Smooth muscle cell (in vitro differentiated cells): ENCODE results near the gene FAF1. TPM values are rescaled to one million over a fixed set of nuclear protein-coding genes. Genes with fewer than 3 reads are reported as not detected.

Experiments used
- DNase-seq: peaks from one replicate; lab custom pipeline; 2025; ENCODE audit not compliant: unreplicated experiment; lab: John Stamatoyannopoulos, UW
- H2AFZ ChIP-seq: fragments of 200-600 bp; sonication (generic); 2 replicates; pipeline ENCODE4 v1.6.0; 2016; ENCODE audit warnings: antibody characterized with exemption, low read depth, mild to moderate bottlenecking
- H3F3A ChIP-seq: fragments of 200-600 bp; sonication (generic); 2 replicates; pipeline ENCODE4 v1.6.0; 2017; ENCODE audit warnings: antibody characterized with exemption, low read depth
- H3K27ac ChIP-seq: fragments of 200-600 bp; sonication (generic); 2 replicates; pipeline ENCODE4 v1.5.1; 2016; ENCODE audit warnings: low read depth, mild to moderate bottlenecking
- H3K27me3 ChIP-seq: fragments of 200-600 bp; sonication (generic); 2 replicates; pipeline ENCODE4 v1.6.1; 2016; ENCODE audit warnings: low read depth, mild to moderate bottlenecking
- H3K36me3 ChIP-seq: fragments of 200-600 bp; sonication (generic); 2 replicates; pipeline ENCODE4 v1.5.1; 2016; ENCODE audit warnings: low read depth
- H3K4me1 ChIP-seq: fragments of 200-600 bp; sonication (generic); 2 replicates; pipeline ENCODE4 v1.5.1; 2016; ENCODE audit warnings: low read depth
- H3K4me2 ChIP-seq: fragments of 200-600 bp; sonication (generic); 2 replicates; pipeline ENCODE4 v1.6.0; 2016; ENCODE audit warnings: mild to moderate bottlenecking
- H3K4me3 ChIP-seq: fragments of 200-600 bp; sonication (generic); 2 replicates; pipeline ENCODE4 v1.5.1; 2016; ENCODE audit warnings: mild to moderate bottlenecking
- H3K79me2 ChIP-seq: fragments of 200-600 bp; sonication (generic); 2 replicates; pipeline ENCODE4 v1.6.0; 2016; ENCODE audit warnings: low read depth, mild to moderate bottlenecking
- H3K9ac ChIP-seq: fragments of 200-600 bp; sonication (generic); 2 replicates; pipeline ENCODE4 v1.6.0; 2016; ENCODE audit warnings: low read depth
- H3K9me3 ChIP-seq: fragments of 200-600 bp; sonication (generic); replicated peaks from 2 replicates; pipeline ENCODE4 v1.5.1; 2016; ENCODE audit warnings: low read depth
- H4K20me1 ChIP-seq: fragments of 200-600 bp; sonication (generic); 2 replicates; pipeline ENCODE4 v1.6.0; 2016; ENCODE audit warnings: low read depth
- WGBS: methylation state at CpG from one replicate; pipeline ENCODE4 v1.1.7; 2016; ENCODE audit warnings: low lambda C conversion rate; 5-methylcytosine and 5-hydroxymethylcytosine counted together
- polyA plus RNA-seq: library from polyadenylated mRNA; unstranded; fragments of >200 nt; fragmentation: Nextera tagmentation; extraction: Ambion mirVana; gene quantifications from 2 replicates; pipeline ENCODE4 v1.2.1, GENCODE V29; 2016
- total RNA-seq: library from RNA; depleted of rRNA; stranded (reverse); fragments of >200 nt; gene quantifications from 2 replicates; pipeline ENCODE4 v1.2.3, GENCODE V29; 2014
- TF ChIP-seq, protein P1 (sequence below): fragments of 200-600 bp; sonication (generic); IDR thresholded peaks from 2 replicates; pipeline ENCODE4 v1.5.1; 2017; ENCODE audit warnings: borderline replicate concordance, mild to moderate bottlenecking, antibody characterized with exemption; ENCODE audit not compliant: insufficient read depth, poor library complexity, severe bottlenecking

FAF1 gene
- total and polyA plus RNA-seq, 2 experiments from 2014 or later = 51.5 to 51.6 TPM

DNA sequence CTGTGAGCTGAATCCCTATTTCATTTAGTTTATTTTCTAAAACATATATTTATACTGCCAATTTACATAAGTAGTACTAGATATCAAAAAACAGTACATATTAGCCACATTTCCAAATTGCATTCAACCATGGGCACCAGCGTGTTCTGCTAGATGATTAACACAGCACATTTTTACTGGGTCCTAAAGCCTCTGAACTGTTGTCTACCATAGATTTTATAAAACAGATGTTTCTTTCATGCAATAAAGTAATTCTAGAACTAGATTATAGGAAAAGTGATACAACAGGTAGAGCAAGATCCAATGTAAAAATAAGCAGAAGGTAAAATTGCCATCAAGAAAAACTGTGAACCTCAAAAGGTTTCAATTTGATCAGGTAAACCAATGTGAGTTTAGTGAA is 108.6 kb downstream of the FAF1 start:
- WGBS = 98% methylated on average over 1 of the region's 1 CpG
- Histone ChIP-seq H3K9ac (no peak overlapping the region), H3K36me3 (no peaks in the 10 kb centered on the region), H3K79me2 (no peaks in the 10 kb centered on the region), H3K4me2 (no peak overlapping the region), H3K4me1 (no peaks in the 10 kb centered on the region), H4K20me1 (peaks cover 16% of the 10 kb centered on the region), H3K9me3 (no peaks in the 10 kb centered on the region), H2AFZ (no peak overlapping the region), H3K27ac (no peak overlapping the region), H3K4me3 (no peak overlapping the region), H3K27me3 (no peaks in the 10 kb centered on the region), H3F3A (no peaks in the 10 kb centered on the region)
- no peak for DNase-seq
- TF ChIP-seq, protein P1, sequence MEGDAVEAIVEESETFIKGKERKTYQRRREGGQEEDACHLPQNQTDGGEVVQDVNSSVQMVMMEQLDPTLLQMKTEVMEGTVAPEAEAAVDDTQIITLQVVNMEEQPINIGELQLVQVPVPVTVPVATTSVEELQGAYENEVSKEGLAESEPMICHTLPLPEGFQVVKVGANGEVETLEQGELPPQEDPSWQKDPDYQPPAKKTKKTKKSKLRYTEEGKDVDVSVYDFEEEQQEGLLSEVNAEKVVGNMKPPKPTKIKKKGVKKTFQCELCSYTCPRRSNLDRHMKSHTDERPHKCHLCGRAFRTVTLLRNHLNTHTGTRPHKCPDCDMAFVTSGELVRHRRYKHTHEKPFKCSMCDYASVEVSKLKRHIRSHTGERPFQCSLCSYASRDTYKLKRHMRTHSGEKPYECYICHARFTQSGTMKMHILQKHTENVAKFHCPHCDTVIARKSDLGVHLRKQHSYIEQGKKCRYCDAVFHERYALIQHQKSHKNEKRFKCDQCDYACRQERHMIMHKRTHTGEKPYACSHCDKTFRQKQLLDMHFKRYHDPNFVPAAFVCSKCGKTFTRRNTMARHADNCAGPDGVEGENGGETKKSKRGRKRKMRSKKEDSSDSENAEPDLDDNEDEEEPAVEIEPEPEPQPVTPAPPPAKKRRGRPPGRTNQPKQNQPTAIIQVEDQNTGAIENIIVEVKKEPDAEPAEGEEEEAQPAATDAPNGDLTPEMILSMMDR = no peak

DNA sequence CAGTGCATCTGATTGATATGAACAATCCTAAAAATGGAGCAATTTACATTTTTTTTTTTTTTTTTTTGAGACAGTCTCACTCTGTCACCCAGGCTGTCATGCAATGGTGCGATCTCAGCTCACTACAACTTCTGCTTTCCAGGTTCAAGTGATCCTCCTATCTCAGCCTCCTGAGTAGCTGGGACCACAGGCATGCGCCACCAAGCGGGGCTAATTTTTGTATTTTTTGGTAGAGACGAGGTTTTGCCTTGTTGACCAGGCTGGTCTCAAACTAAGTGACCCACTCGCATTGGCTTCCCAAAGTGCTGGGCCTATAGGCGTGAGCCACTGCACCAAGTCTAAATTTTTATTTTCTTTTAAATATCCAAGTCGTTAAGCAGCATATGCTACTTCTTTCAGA is 109.0 kb downstream of the FAF1 start:
- Histone ChIP-seq H3K4me2 (no peak overlapping the region), H3K4me3 (no peak overlapping the region), H3K9ac (no peak overlapping the region), H4K20me1 (peaks cover 16% of the 10 kb centered on the region), H3K27ac (no peak overlapping the region), H3K4me1 (no peaks in the 10 kb centered on the region), H2AFZ (no peak overlapping the region), H3K9me3 (no peaks in the 10 kb centered on the region), H3K36me3 (no peaks in the 10 kb centered on the region), H3F3A (no peaks in the 10 kb centered on the region), H3K27me3 (no peaks in the 10 kb centered on the region), H3K79me2 (no peaks in the 10 kb centered on the region)
- TF ChIP-seq, protein P1 = no peak
- DNase-seq = no peak
- 96% methylated on average over 7 of the region's 7 CpGs for WGBS

DNA sequence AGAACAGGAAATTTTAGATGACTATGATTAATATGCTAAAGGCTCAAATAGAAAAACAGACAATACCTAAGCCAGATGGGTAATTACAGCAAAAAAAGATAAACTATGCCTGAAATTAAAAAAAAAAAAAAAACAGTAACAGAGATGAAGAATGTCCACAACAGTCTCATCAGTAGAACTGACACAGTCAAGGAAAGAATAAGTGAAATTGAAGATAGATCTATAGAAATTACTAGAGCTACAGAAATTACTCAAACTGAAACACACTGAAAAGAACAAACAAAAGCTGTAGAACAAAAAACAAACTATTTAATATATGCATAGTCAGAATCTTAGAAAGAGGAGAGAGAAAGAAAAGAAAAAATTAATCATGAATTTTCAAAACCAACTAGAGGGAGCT is 112.8 kb downstream of the FAF1 start:
- TF ChIP-seq, protein P1 = no peak

DNA sequence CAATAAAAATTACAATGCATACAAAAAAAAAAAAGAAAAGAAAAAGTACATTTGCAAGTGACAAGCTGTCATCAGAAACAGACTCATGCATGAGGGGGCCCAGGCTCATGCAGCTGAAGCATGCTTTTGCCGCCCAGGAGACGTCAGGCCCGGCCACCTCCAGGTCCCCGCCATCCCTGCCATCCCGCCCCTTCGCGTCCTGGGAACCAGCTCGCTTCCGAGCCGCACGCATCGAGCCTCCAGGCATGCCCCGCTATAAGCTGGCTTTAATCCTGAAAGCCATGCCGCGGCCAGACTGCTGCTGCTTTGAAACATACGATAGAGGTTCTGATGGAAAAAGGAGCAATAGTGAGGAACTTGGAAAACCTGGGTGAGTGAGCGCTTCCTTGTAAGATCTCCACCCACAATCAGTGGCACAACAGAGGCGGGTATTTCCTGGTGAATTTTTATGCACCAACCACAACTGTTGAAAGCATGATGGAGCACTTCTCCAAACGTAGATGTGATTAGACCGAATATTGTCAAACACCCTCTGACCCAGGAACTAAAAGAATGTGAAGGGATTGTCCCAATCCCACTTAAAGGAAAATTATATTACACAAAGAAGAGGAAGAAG is 113.7 kb downstream of the FAF1 start:
- H3K9me3 ChIP-seq = no peaks in the 10 kb centered on the region
- no peak overlapping the region for H3K9ac ChIP-seq
- H3K4me3 ChIP-seq = no peak overlapping the region
- no peak overlapping the region for H3K27ac ChIP-seq
- no peak overlapping the region for H2AFZ ChIP-seq
- no peaks in the 10 kb centered on the region for H3K36me3 ChIP-seq
- peaks cover 3% of the 10 kb centered on the region for H3K79me2 ChIP-seq
- no peaks in the 10 kb centered on the region for H3F3A ChIP-seq
- H3K4me2 ChIP-seq = no peak overlapping the region
- WGBS = 93% methylated on average over 20 of the region's 20 CpGs
- no peaks in the 10 kb centered on the region for H3K27me3 ChIP-seq
- H3K4me1 ChIP-seq = no peaks in the 10 kb centered on the region
- DNase-seq = no peak
- TF ChIP-seq, protein P1 = no peak
- H4K20me1 ChIP-seq = peaks cover 23% of the 10 kb centered on the region

More for the DNA sequence above, 112.8 kb downstream of the FAF1 start:
- Histone ChIP-seq H3K79me2 (no peaks in the 10 kb centered on the region), H3K4me2 (no peak overlapping the region), H3K4me1 (no peaks in the 10 kb centered on the region), H3K27ac (no peak overlapping the region), H2AFZ (no peak overlapping the region), H3K27me3 (no peaks in the 10 kb centered on the region), H3K9me3 (no peaks in the 10 kb centered on the region), H3F3A (no peaks in the 10 kb centered on the region), H3K4me3 (no peak overlapping the region), H3K9ac (no peak overlapping the region), H4K20me1 (peaks cover 21% of the 10 kb centered on the region), H3K36me3 (no peaks in the 10 kb centered on the region)
- DNase-seq = no peak
